22Rv1 (cell line): Measurements from ENCODE around the gene SPSB3.

ENCODE experiments used
- ZFX ChIP-seq: fragments of 450-650 bp; IDR thresholded peaks from 2 replicates; pipeline ENCODE4 v1.6.1; 2017; ENCODE audit warnings: antibody characterized with exemption, borderline replicate concordance
- TF ChIP-seq, protein P1 (sequence below): fragments of 450-650 bp; IDR thresholded peaks from 2 replicates; pipeline ENCODE4 v1.5.1; 2017; ENCODE audit warnings: mild to moderate bottlenecking

DNA sequence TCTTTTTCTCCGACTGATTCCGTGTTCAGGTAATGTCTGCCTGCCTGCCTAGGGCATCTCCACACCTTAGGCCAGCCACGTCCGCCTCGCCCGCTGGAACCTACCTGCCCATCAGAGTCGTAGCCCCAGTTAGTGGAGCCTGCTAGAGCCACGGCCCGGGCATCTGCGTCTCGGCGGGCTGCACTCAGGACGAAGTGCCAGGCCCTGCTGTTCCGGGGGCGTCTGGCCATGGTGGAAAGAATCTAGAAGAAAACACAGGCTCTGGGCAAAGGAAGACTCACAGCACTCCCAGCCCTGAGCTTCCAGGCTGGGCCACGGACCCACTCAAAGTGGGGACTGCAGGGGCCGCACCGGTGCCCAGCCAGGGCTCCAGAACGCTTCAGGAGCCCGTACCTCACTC, 1.1 kb downstream of the SPSB3 start:
- TF ChIP-seq, protein P1, sequence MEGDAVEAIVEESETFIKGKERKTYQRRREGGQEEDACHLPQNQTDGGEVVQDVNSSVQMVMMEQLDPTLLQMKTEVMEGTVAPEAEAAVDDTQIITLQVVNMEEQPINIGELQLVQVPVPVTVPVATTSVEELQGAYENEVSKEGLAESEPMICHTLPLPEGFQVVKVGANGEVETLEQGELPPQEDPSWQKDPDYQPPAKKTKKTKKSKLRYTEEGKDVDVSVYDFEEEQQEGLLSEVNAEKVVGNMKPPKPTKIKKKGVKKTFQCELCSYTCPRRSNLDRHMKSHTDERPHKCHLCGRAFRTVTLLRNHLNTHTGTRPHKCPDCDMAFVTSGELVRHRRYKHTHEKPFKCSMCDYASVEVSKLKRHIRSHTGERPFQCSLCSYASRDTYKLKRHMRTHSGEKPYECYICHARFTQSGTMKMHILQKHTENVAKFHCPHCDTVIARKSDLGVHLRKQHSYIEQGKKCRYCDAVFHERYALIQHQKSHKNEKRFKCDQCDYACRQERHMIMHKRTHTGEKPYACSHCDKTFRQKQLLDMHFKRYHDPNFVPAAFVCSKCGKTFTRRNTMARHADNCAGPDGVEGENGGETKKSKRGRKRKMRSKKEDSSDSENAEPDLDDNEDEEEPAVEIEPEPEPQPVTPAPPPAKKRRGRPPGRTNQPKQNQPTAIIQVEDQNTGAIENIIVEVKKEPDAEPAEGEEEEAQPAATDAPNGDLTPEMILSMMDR = no peak
- TF ChIP-seq ZFX = no peak
